ENCODE data around the gene KCTD8. TPM values are rescaled to one million over a fixed set of nuclear protein-coding genes. Genes with fewer than 3 reads are reported as not detected.

Gene KCTD8
- polyA plus RNA-seq, 1 donor from 2014 or later, result 0.71 TPM

DNA sequence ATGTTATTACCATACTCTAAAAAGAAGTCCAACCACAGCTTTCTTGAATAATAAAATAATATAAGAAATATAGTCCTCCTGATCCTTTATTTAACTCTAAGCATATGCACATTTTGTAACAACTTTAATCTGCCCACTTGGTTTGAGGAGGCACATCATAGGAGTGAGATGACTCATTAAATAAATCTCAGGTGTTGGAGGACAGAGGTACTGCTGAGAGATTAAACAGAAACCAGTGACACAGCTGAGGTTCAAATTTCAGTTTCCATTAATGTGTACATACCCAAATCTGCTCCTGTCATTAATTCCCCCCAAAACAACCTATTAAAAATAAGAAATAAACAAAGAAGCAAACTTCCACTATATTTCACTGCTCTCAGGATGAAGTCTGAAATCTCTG, 211.0 kb downstream of the KCTD8 start:
- Histone ChIP-seq H3K9me3 (ENCODE audit: low read length) (no peaks in the 10 kb centered on the region), H3K9ac (ENCODE audit: low read length) (no peak overlapping the region), H3K36me3 (ENCODE audit: insufficient read depth, low read length) (no peaks in the 10 kb centered on the region), H3F3A (ENCODE audit: insufficient read depth, low read length, poor library complexity, severe bottlenecking) (no peaks in the 10 kb centered on the region), H3K79me2 (replicated peaks; ENCODE audit: insufficient read depth, low read length) (no peaks in the 10 kb centered on the region), H3K27ac (ENCODE audit: low read length) (no peak overlapping the region), H3K4me2 (ENCODE audit: low read length) (no peak overlapping the region), H4K20me1 (ENCODE audit: insufficient read depth) (no peaks in the 10 kb centered on the region), H3K4me3 (ENCODE audit: low read length) (no peak overlapping the region), H3K9me2 (ENCODE audit: insufficient read depth, low read length) (no peaks in the 10 kb centered on the region), H2AFZ (ENCODE audit: low read depth, low read length) (no peak overlapping the region), H3K27me3 (ENCODE audit: insufficient read depth, low read depth, low read length) (no peaks in the 10 kb centered on the region)
- TF ChIP-seq EZH2 (IDR thresholded peaks at IDR 0.05; ENCODE audit: borderline replicate concordance, insufficient read depth, low read length, poor library complexity, severe bottlenecking), result no peak

DNA sequence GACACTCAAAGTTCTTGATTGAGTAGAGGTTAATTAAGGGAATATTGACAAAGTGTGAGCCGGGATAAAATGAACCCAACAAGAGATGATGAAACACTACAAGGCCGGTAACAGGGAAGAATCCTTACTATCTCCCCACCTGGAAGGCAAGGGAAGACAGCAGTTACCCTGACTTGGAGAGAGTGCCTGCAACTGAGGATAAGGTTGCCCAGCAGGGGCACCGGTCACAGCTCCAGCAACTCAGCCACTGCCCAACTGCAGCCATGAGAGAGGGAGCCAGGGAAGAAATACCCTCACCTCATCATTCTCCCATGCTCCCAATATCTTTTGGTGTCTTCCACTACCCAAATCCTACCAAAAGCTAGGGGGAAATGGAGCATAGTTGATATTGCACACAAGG, 212.7 kb downstream of the KCTD8 start:
- H3K9ac ChIP-seq (ENCODE audit: low read length), result no peak overlapping the region
- no peaks in the 10 kb centered on the region for H3F3A ChIP-seq (ENCODE audit: insufficient read depth, low read length, poor library complexity, severe bottlenecking)
- no peaks in the 10 kb centered on the region for H3K27me3 ChIP-seq (ENCODE audit: insufficient read depth, low read depth, low read length)
- no peaks in the 10 kb centered on the region for H3K79me2 ChIP-seq (replicated peaks; ENCODE audit: insufficient read depth, low read length)
- no peaks in the 10 kb centered on the region for H4K20me1 ChIP-seq (ENCODE audit: insufficient read depth)
- no peak overlapping the region for H3K4me2 ChIP-seq (ENCODE audit: low read length)
- H3K9me2 ChIP-seq (ENCODE audit: insufficient read depth, low read length), result no peaks in the 10 kb centered on the region
- H3K27ac ChIP-seq (ENCODE audit: low read length), result no peak overlapping the region
- H3K9me3 ChIP-seq (ENCODE audit: low read length), result no peaks in the 10 kb centered on the region
- no peak for TF ChIP-seq SMC3 (conservative IDR thresholded peaks at IDR 0.05; ENCODE audit: poor library complexity)
- TF ChIP-seq, protein P1, sequence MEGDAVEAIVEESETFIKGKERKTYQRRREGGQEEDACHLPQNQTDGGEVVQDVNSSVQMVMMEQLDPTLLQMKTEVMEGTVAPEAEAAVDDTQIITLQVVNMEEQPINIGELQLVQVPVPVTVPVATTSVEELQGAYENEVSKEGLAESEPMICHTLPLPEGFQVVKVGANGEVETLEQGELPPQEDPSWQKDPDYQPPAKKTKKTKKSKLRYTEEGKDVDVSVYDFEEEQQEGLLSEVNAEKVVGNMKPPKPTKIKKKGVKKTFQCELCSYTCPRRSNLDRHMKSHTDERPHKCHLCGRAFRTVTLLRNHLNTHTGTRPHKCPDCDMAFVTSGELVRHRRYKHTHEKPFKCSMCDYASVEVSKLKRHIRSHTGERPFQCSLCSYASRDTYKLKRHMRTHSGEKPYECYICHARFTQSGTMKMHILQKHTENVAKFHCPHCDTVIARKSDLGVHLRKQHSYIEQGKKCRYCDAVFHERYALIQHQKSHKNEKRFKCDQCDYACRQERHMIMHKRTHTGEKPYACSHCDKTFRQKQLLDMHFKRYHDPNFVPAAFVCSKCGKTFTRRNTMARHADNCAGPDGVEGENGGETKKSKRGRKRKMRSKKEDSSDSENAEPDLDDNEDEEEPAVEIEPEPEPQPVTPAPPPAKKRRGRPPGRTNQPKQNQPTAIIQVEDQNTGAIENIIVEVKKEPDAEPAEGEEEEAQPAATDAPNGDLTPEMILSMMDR (IDR thresholded peaks at IDR 0.05; ENCODE audit: poor library complexity, severe bottlenecking), result no peak
- H3K4me3 ChIP-seq (ENCODE audit: low read length), result no peak overlapping the region
- H3K36me3 ChIP-seq (ENCODE audit: insufficient read depth, low read length), result no peaks in the 10 kb centered on the region
- H2AFZ ChIP-seq (ENCODE audit: low read depth, low read length), result no peak overlapping the region

DNA sequence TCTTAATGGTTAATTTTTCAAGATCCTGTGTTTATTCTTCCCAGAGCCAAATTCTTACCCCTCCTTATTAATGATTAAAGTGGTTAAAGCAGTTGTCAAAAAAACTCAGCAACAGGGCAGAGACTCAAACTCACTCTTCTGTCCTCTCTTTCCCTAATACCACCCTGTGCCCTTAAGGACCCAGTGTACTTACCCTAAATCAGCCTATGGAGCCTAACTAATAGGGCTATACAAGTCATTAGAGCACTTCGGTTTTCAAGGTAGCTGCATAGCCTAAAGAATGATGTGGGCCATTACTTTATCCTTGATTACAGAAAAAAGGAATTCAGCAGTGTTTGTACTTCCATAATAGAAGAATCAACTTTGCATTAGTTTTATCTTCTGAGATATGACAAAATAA, 216.3 kb downstream of the KCTD8 start:
- Histone ChIP-seq H3K9me2 (ENCODE audit: insufficient read depth, low read length) (no peaks in the 10 kb centered on the region), H3K4me3 (ENCODE audit: low read length) (no peak overlapping the region), H3K79me2 (replicated peaks; ENCODE audit: insufficient read depth, low read length) (no peaks in the 10 kb centered on the region), H3K9me3 (ENCODE audit: low read length) (no peaks in the 10 kb centered on the region), H3K9ac (ENCODE audit: low read length) (no peak overlapping the region), H3K4me2 (ENCODE audit: low read length) (no peak overlapping the region), H3K27ac (ENCODE audit: low read length) (no peak overlapping the region), H4K20me1 (ENCODE audit: insufficient read depth) (no peaks in the 10 kb centered on the region), H2AFZ (ENCODE audit: low read depth, low read length) (no peak overlapping the region), H3K27me3 (ENCODE audit: insufficient read depth, low read depth, low read length) (no peaks in the 10 kb centered on the region), H3F3A (ENCODE audit: insufficient read depth, low read length, poor library complexity, severe bottlenecking) (no peaks in the 10 kb centered on the region), H3K36me3 (ENCODE audit: insufficient read depth, low read length) (no peaks in the 10 kb centered on the region)
- TF ChIP-seq TAF1 (IDR thresholded peaks at IDR 0.05; ENCODE audit: low read depth) (no peak), EP300 (conservative IDR thresholded peaks at IDR 0.05; ENCODE audit: poor library complexity, severe bottlenecking) (no peak), SMC3 (conservative IDR thresholded peaks at IDR 0.05; ENCODE audit: poor library complexity) (no peak), EZH2 (IDR thresholded peaks at IDR 0.05; ENCODE audit: borderline replicate concordance, insufficient read depth, low read length, poor library complexity, severe bottlenecking) (no peak), RAD21 (conservative IDR thresholded peaks at IDR 0.05) (no peak), POLR2AphosphoS5 (IDR thresholded peaks at IDR 0.05) (no peak), MXI1 (conservative IDR thresholded peaks at IDR 0.05; ENCODE audit: poor library complexity, severe bottlenecking) (no peak)
- TF ChIP-seq, protein P1 (IDR thresholded peaks at IDR 0.05; ENCODE audit: poor library complexity, severe bottlenecking), result no peak
- TF ChIP-seq, protein P2, sequence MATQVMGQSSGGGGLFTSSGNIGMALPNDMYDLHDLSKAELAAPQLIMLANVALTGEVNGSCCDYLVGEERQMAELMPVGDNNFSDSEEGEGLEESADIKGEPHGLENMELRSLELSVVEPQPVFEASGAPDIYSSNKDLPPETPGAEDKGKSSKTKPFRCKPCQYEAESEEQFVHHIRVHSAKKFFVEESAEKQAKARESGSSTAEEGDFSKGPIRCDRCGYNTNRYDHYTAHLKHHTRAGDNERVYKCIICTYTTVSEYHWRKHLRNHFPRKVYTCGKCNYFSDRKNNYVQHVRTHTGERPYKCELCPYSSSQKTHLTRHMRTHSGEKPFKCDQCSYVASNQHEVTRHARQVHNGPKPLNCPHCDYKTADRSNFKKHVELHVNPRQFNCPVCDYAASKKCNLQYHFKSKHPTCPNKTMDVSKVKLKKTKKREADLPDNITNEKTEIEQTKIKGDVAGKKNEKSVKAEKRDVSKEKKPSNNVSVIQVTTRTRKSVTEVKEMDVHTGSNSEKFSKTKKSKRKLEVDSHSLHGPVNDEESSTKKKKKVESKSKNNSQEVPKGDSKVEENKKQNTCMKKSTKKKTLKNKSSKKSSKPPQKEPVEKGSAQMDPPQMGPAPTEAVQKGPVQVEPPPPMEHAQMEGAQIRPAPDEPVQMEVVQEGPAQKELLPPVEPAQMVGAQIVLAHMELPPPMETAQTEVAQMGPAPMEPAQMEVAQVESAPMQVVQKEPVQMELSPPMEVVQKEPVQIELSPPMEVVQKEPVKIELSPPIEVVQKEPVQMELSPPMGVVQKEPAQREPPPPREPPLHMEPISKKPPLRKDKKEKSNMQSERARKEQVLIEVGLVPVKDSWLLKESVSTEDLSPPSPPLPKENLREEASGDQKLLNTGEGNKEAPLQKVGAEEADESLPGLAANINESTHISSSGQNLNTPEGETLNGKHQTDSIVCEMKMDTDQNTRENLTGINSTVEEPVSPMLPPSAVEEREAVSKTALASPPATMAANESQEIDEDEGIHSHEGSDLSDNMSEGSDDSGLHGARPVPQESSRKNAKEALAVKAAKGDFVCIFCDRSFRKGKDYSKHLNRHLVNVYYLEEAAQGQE (IDR thresholded peaks at IDR 0.05; ENCODE audit: borderline replicate concordance), result no peak
